K562 (cell line): ENCODE data around the gene NFRKB. TPM values are rescaled to one million over a fixed set of nuclear protein-coding genes. Genes with fewer than 3 reads are reported as not detected.

Experiments used
- ASH1L ChIP-seq: fragments of 450-650 bp; IDR thresholded peaks from 2 replicates; pipeline ENCODE4 v1.6.1; 2018; ENCODE audit warnings: borderline replicate concordance, mild to moderate bottlenecking, low read depth; ENCODE audit not compliant: partially characterized antibody
- ATF7 ChIP-seq: fragments of 450-650 bp; IDR thresholded peaks from 2 replicates; pipeline ENCODE4 v1.7.1; 2014; ENCODE audit warnings: mild to moderate bottlenecking, moderate library complexity
- CBX5 ChIP-seq: IDR thresholded peaks from 2 replicates; pipeline ENCODE4 v1.6.1; 2014; ENCODE audit warnings: low read depth, borderline replicate concordance
- CEBPB ChIP-seq: fragments of 450-650 bp; IDR thresholded peaks from 2 replicates; pipeline ENCODE4 v1.6.1; 2016; ENCODE audit warnings: missing genetic modification characterization, missing compliant biosample characterization
- CEBPG ChIP-seq, 3 experiments: fragments of 200-800 bp in 1 of 3; sonication (Bioruptor generic) in 1 of 3; sonication (generic) in 1 of 3; formaldehyde crosslinking in 1 of 3; IDR thresholded peaks in 2 of 3; conservative IDR thresholded peaks in 1 of 3; 2 replicates each; pipeline versions ENCODE4 v1.6.1 to v1.8.0; 2016 to 2022; ENCODE audit warnings: missing compliant biosample characterization in 2 of 3, missing genetic modification characterization in 2 of 3, mild to moderate bottlenecking in 1 of 3, missing genetic modification reagents in 1 of 3
- CTCFL ChIP-seq: IDR thresholded peaks from 2 replicates; pipeline ENCODE4 v1.6.1; 2011; ENCODE audit warnings: borderline replicate concordance, low read depth, mild to moderate bottlenecking, moderate library complexity, low read length; ENCODE audit not compliant: insufficient read depth, poor library complexity, severe bottlenecking
- DACH1 ChIP-seq: fragments of 450-650 bp; IDR thresholded peaks from 2 replicates; pipeline ENCODE4 v1.6.1; 2018; ENCODE audit not compliant: partially characterized antibody
- FOS ChIP-seq: IDR thresholded peaks from 3 replicates; pipeline ENCODE4 v1.6.1; 2011; ENCODE audit not compliant: insufficient read length; ENCODE audit errors: extremely low read depth
- HOMEZ ChIP-seq: fragments of 250-450 bp; sonication (Bioruptor Pico); IDR thresholded peaks from 2 replicates; pipeline ENCODE4 v1.4.0; 2020; ENCODE audit warnings: mild to moderate bottlenecking, moderate library complexity
- JUN ChIP-seq, 2 experiments: sonication (generic) in 1 of 2; formaldehyde crosslinking in 1 of 2; IDR thresholded peaks; 2 replicates each; pipeline versions ENCODE4 v1.6.1 to v1.8.0; 2012 to 2022; ENCODE audit warnings: borderline replicate concordance in 2 of 2, mild to moderate bottlenecking in 2 of 2, improper control_type of control experiment in 1 of 2, low read depth in 1 of 2, low read length in 1 of 2, missing genetic modification reagents in 1 of 2
- MAFF ChIP-seq: IDR thresholded peaks from 2 replicates; pipeline ENCODE4 v1.6.1; 2012; ENCODE audit warnings: low read length, improper control_type of control experiment
- NR1H2 ChIP-seq: sonication (generic); formaldehyde crosslinking; IDR thresholded peaks from 2 replicates; pipeline ENCODE4 v1.4.0; 2020; ENCODE audit warnings: mild to moderate bottlenecking, missing genetic modification reagents
- PHB2 ChIP-seq: fragments of 450-650 bp; IDR thresholded peaks from 2 replicates; pipeline ENCODE4 v1.6.1; 2017; ENCODE audit warnings: low read depth
- RBBP5 ChIP-seq: fragments of 200-600 bp; sonication (generic); IDR thresholded peaks from 2 replicates; pipeline ENCODE4 v1.6.1; 2012; ENCODE audit warnings: borderline replicate concordance, mild to moderate bottlenecking, low read length, control low read depth, inconsistent platforms; ENCODE audit not compliant: insufficient read depth, poor library complexity, severe bottlenecking
- SETDB1 ChIP-seq: IDR thresholded peaks from one replicate; pipeline ENCODE4 v1.6.1; 2012; ENCODE audit warnings: low read length, control low read depth, inconsistent platforms
- SMAD2 ChIP-seq: fragments of 150-350 bp; IDR thresholded peaks from 2 replicates; pipeline ENCODE4 v1.6.1; 2014; ENCODE audit warnings: low read depth, mild to moderate bottlenecking, low read length
- STAT5B ChIP-seq: fragments of 250-450 bp; sonication (Bioruptor Pico); IDR thresholded peaks from 2 replicates; pipeline ENCODE4 v1.8.0; 2021; ENCODE audit warnings: mild to moderate bottlenecking, inconsistent platforms
- THRA ChIP-seq: fragments of 450-650 bp; IDR thresholded peaks from 2 replicates; pipeline ENCODE4 v1.6.1; 2017; ENCODE audit warnings: mild to moderate bottlenecking, moderate library complexity
- ZNF24 ChIP-seq: fragments of 450-650 bp; IDR thresholded peaks from 2 replicates; pipeline ENCODE4 v1.6.1; 2016
- ZNF511 ChIP-seq: sonication (generic); formaldehyde crosslinking; IDR thresholded peaks from 2 replicates; pipeline ENCODE4 v1.8.0; 2022; ENCODE audit warnings: mild to moderate bottlenecking, missing genetic modification reagents
- ZNF707 ChIP-seq: fragments of 250-450 bp; sonication (Bioruptor Pico); conservative IDR thresholded peaks from 2 replicates; pipeline ENCODE4 v1.8.0; 2022; ENCODE audit warnings: inconsistent platforms, mild to moderate bottlenecking, moderate library complexity
- ZNF75A ChIP-seq: fragments of 450-650 bp; formaldehyde crosslinking; IDR thresholded peaks from 2 replicates; pipeline ENCODE4 v1.4.0; 2020; ENCODE audit warnings: mild to moderate bottlenecking
- ZSCAN29 ChIP-seq: fragments of 450-650 bp; IDR thresholded peaks from 2 replicates; pipeline ENCODE4 v1.6.1; 2017
- polyA plus RNA-seq, 8 experiments: library from polyadenylated mRNA; depleted of rRNA in 4 of 8; stranded (reverse) in 5 of 8; unstranded in 3 of 8; fragments of >200 nt; fragmentation: Nextera tagmentation in 2 of 8; fragmentation: Illumina TruSeq in 1 of 8; extraction: Ambion mirVana in 2 of 8; extraction: Trizol in 1 of 8; gene quantifications; 2 replicates each; pipeline versions ENCODE4 v1.2.1 to v1.2.3, GENCODE V29; 2011 to 2014; ENCODE audit warnings: inconsistent platforms in 1 of 8, missing spikeins in 1 of 8
- total RNA-seq, 7 experiments: library from RNA; depleted of rRNA in 6 of 7; stranded (reverse); fragments of >200 nt in 6 of 7; fragmentation: Illumina TruSeq in 2 of 7; extraction: Trizol in 2 of 7; gene quantifications; 2 replicates each; pipeline versions ENCODE4 v1.2.1 to v1.2.3, GENCODE V29; 2011 to 2021; ENCODE audit warnings: low replicate concordance in 1 of 7

The NFRKB gene
- total and polyA plus RNA-seq, 9 of the 15 experiments (the other 6 are each of a cell fraction or from before 2014, with no cell fraction given) = 7.1 to 42.6 (median 23.9) TPM

GRCh38 chr11:129895126-129896041 is at the start of gene NFRKB (continued):
- no peak for TF ChIP-seq CEBPG (CRISPR knock-in tag; IDR thresholded peaks at IDR 0.05)
- no peak for TF ChIP-seq CEBPG (tag; conservative IDR thresholded peaks at IDR 0.05 in 1 of 2, IDR thresholded peaks at IDR 0.05 in 1 of 2)
- no peak for TF ChIP-seq MAFF
- TF ChIP-seq DACH1 = no peak
- no peak for TF ChIP-seq ASH1L
- TF ChIP-seq ZNF75A (CRISPR knock-in tag) = no peak
- no peak for TF ChIP-seq PHB2
- TF ChIP-seq ZNF511 (CRISPR knock-in tag) = no peak
- TF ChIP-seq JUN (IDR thresholded peaks at IDR 0.05; ENCODE audit: borderline replicate concordance, low read depth, low read length) = no peak
- peak; percentile 51; the same call in 1 of the 2 replicates for TF ChIP-seq JUN (CRISPR knock-in tag; IDR thresholded peaks at IDR 0.05; ENCODE audit: borderline replicate concordance)
- TF ChIP-seq ZNF707 (CRISPR knock-in tag) = no peak
- no peak for TF ChIP-seq ZNF24
- no peak for TF ChIP-seq FOS
- TF ChIP-seq CTCFL = no peak
- no peak for TF ChIP-seq SMAD2
- TF ChIP-seq CBX5 = no peak
- no peak for TF ChIP-seq NR1H2
- no peak for TF ChIP-seq ZSCAN29
- TF ChIP-seq HOMEZ = no peak
- TF ChIP-seq STAT5B (CRISPR knock-in tag) = no peak
- TF ChIP-seq CEBPB = no peak
- TF ChIP-seq ATF7 = no peak
- peak; percentile 70 for TF ChIP-seq RBBP5
- TF ChIP-seq THRA = no peak
- TF ChIP-seq SETDB1 = no peak
